ES-I3 (cell line): ENCODE results near the gene RAC2.

Source experiments
- H3K36me3 ChIP-seq: 2 replicates; pipeline ENCODE4 v1.6.1; 2013; ENCODE audit warnings: mild to moderate bottlenecking, low read length, control low read depth, moderate library complexity; ENCODE audit not compliant: insufficient read depth
- H3K4me1 ChIP-seq: 2 replicates; pipeline ENCODE4 v1.6.1; 2013; ENCODE audit warnings: mild to moderate bottlenecking, control low read depth, low read length; ENCODE audit not compliant: insufficient read depth
- H3K9ac ChIP-seq: 2 replicates; pipeline ENCODE4 v1.6.1; 2013; ENCODE audit warnings: low read depth, mild to moderate bottlenecking, low read length, moderate library complexity
- H3K9me3 ChIP-seq: 2 replicates; pipeline ENCODE4 v1.6.1; 2013; ENCODE audit warnings: mild to moderate bottlenecking, low read length, moderate library complexity; ENCODE audit not compliant: control insufficient read depth, insufficient read depth

The RAC2 gene

GRCh38 chr22:37198258-37199102 is 45.6 kb downstream of the RAC2 start:
- no peaks in the 10 kb centered on the region; the same call in 1 of the 2 replicates for H3K9me3 ChIP-seq
- no peaks in the 10 kb centered on the region for H3K36me3 ChIP-seq
- H3K4me1 ChIP-seq: peaks cover 22% of the 10 kb centered on the region
- H3K9ac ChIP-seq: peak overlapping the region; percentile 98

- Histone ChIP-seq H3K9ac (peak overlapping the region; percentile 98; the same call in 1 of the 2 replicates), H3K9me3 (peaks cover 3% of the 10 kb centered on the region; the same call in 1 of the 2 replicates), H3K4me1 (peaks cover 22% of the 10 kb centered on the region), H3K36me3 (no peaks in the 10 kb centered on the region)
These were observed 46.4 kb downstream of the RAC2 start for GRCh38 chr22:37197451-37198257.

- H3K4me1 ChIP-seq: peaks cover 22% of the 10 kb centered on the region
- H3K36me3 ChIP-seq: no peaks in the 10 kb centered on the region
- peaks cover 10% of the 10 kb centered on the region for H3K9me3 ChIP-seq
- H3K9ac ChIP-seq: peak overlapping the region; percentile 8; the same call in 1 of the 2 replicates
These were observed 47.3 kb downstream of the RAC2 start for GRCh38 chr22:37196539-37197450.

GRCh38 chr22:37195921-37196320 is 48.1 kb downstream of the RAC2 start:
- H3K9ac ChIP-seq: no peak overlapping the region
- peaks cover 22% of the 10 kb centered on the region for H3K4me1 ChIP-seq
- H3K9me3 ChIP-seq: peaks cover 10% of the 10 kb centered on the region

GRCh38 chr22:37194750-37195149 is 49.3 kb downstream of the RAC2 start:
- Histone ChIP-seq H3K9ac (no peak overlapping the region), H3K4me1 (peaks cover 26% of the 10 kb centered on the region), H3K36me3 (no peaks in the 10 kb centered on the region)

More at GRCh38 chr22:37195921-37196320, 48.1 kb downstream of the RAC2 start:
- no peaks in the 10 kb centered on the region for H3K36me3 ChIP-seq

GRCh38 chr22:37193629-37194191 is 50.4 kb downstream of the RAC2 start:
- no peaks in the 10 kb centered on the region for H3K36me3 ChIP-seq
- H3K9me3 ChIP-seq: peaks cover 10% of the 10 kb centered on the region
- H3K9ac ChIP-seq: no peak overlapping the region
- H3K4me1 ChIP-seq: peaks cover 36% of the 10 kb centered on the region

More at GRCh38 chr22:37194750-37195149, 49.3 kb downstream of the RAC2 start:
- peaks cover 10% of the 10 kb centered on the region for H3K9me3 ChIP-seq

GRCh38 chr22:37192741-37193140 is 51.3 kb downstream of the RAC2 start:
- Histone ChIP-seq H3K4me1 (peaks cover 32% of the 10 kb centered on the region), H3K9ac (no peak overlapping the region), H3K9me3 (peaks cover 10% of the 10 kb centered on the region), H3K36me3 (no peaks in the 10 kb centered on the region)

GRCh38 chr22:37192204-37192603 is 51.9 kb downstream of the RAC2 start:
- Histone ChIP-seq H3K9me3 (peaks cover 10% of the 10 kb centered on the region), H3K9ac (no peak overlapping the region), H3K4me1 (peaks cover 27% of the 10 kb centered on the region), H3K36me3 (no peaks in the 10 kb centered on the region)

GRCh38 chr22:37190262-37190780 is 53.7 kb downstream of the RAC2 start:
- Histone ChIP-seq H3K9ac (no peak overlapping the region), H3K36me3 (no peaks in the 10 kb centered on the region), H3K4me1 (peaks cover 16% of the 10 kb centered on the region), H3K9me3 (peaks cover 10% of the 10 kb centered on the region)

- H3K4me1 ChIP-seq: peaks cover 16% of the 10 kb centered on the region
- no peaks in the 10 kb centered on the region for H3K36me3 ChIP-seq
- peak overlapping the region; percentile 77 for H3K9ac ChIP-seq
- peaks cover 10% of the 10 kb centered on the region for H3K9me3 ChIP-seq
These were observed 55.1 kb downstream of the RAC2 start for GRCh38 chr22:37188901-37189466.

GRCh38 chr22:37187891-37188761 is 55.9 kb downstream of the RAC2 start, which contains the start of gene C1QTNF6:
C1QTNF6 (minus strand) TSS chr22:37188247; CDS start chr22:37188213, 34 bp downstream.
- Histone ChIP-seq H3K4me1 (peaks cover 16% of the 10 kb centered on the region), H3K9ac (peak within 1 kb of the TSS; percentile 77), H3K9me3 (peaks cover 10% of the 10 kb centered on the region), H3K36me3 (no peaks in the 10 kb centered on the region)

GRCh38 chr22:37187552-37187890 is 56.5 kb downstream of the RAC2 start:
- H3K36me3 ChIP-seq: no peaks in the 10 kb centered on the region
- peak overlapping the region; percentile 77 for H3K9ac ChIP-seq
- peaks cover 7% of the 10 kb centered on the region for H3K9me3 ChIP-seq
- peaks cover 16% of the 10 kb centered on the region for H3K4me1 ChIP-seq
